HepG2 (cell line): ENCODE results near the gene TBC1D22A. TPM values are rescaled to one million over a fixed set of nuclear protein-coding genes. Genes with fewer than 3 reads are reported as not detected.
A peak's percentile ranks its signal among the peaks of the same experiment; 100 is the strongest.

Experiments used
- ATAC-seq: fragments of 200-7000 bp; cut with Tn5 transposase; 3 replicates; pipeline ENCODE4 v1.9.1; 2020; ENCODE audit warnings: mild to moderate bottlenecking, moderate library complexity
- BruUV-seq: library from RNA; stranded (reverse); fragments of 400-500 nt; replicated peaks from 2 replicates; lab custom pipeline; 2021; lab: Mats Ljungman, UMichigan
- CTCF ChIA-PET: fragments of 300-600 bp; formaldehyde crosslinking; extraction: SDS; loops from one replicate; lab custom pipeline; 2021; ENCODE audit warnings: low total read pairs, inconsistent platforms, low intra/inter-chr PET ratio; lab: Yijun Ruan, JAX
- POLR2A ChIA-PET: fragments of 350-600 bp; sonication (Branson Sonifier 250); formaldehyde crosslinking; loops from one replicate; lab custom pipeline; 2020; ENCODE audit warnings: antibody characterized with exemption, inconsistent platforms; lab: Yijun Ruan, JAX
- DNase-seq: peaks from one replicate; pipeline ENCODE4 v3.0.0-alpha.2; 2015; ENCODE audit warnings: low spot score
- FAIRE-seq: peaks from 3 replicates; lab custom pipeline; 2011; peaks lifted over from hg19 to GRCh38; lab: Jason Lieb, UNC
- H2AFZ ChIP-seq: one replicate; pipeline ENCODE4 v1.6.1; 2011; ENCODE audit warnings: low read length, inconsistent platforms
- H3K27ac ChIP-seq: fragments of 300-600 bp; 3 replicates; pipeline ENCODE4 v1.8.0; 2011; ENCODE audit warnings: mixed run types, mild to moderate bottlenecking, mixed read lengths, low read length, inconsistent platforms; ENCODE audit not compliant: insufficient read depth; ENCODE audit errors: extremely low read length
- H3K27me3 ChIP-seq, 2 experiments: fragments of 200-600 bp in 1 of 2; 2 replicates in 1 of 2; 3 replicates in 1 of 2; pipeline versions ENCODE4 v1.6.0 to v1.8.0; 2011; ENCODE audit warnings: low read length in 2 of 2, mild to moderate bottlenecking in 2 of 2, moderate library complexity in 2 of 2, inconsistent platforms in 1 of 2; ENCODE audit not compliant: insufficient read depth in 2 of 2, control insufficient read depth in 1 of 2
- H3K36me3 ChIP-seq, 2 experiments: fragments of 200-600 bp in 1 of 2; replicated peaks in 1 of 2; 2 replicates in 1 of 2; 3 replicates in 1 of 2; pipeline versions ENCODE4 v1.5.1 to v1.8.0; 2011; ENCODE audit warnings: low read length in 2 of 2, inconsistent platforms in 1 of 2; ENCODE audit not compliant: insufficient read depth in 2 of 2, control insufficient read depth in 1 of 2
- H3K4me1 ChIP-seq: 2 replicates; pipeline ENCODE4 v1.5.1; 2012; ENCODE audit warnings: low read length, inconsistent platforms; ENCODE audit not compliant: insufficient read depth
- H3K4me2 ChIP-seq: 2 replicates; pipeline ENCODE4 v1.6.0; 2011; ENCODE audit warnings: low read depth, low read length, inconsistent platforms
- H3K4me3 ChIP-seq, 3 experiments: fragments of 200-600 bp in 1 of 3; sonication (generic), shearing (Covaris generic) in 1 of 3; replicated peaks in 1 of 3; 2 replicates each; pipeline ENCODE4 v1.5.1; 2011 to 2016; ENCODE audit warnings: low read length in 3 of 3, inconsistent platforms in 2 of 3, low read depth in 2 of 3, mild to moderate bottlenecking in 2 of 3, control low read depth in 1 of 3, mixed read lengths in 1 of 3; ENCODE audit not compliant: insufficient read depth in 1 of 3
- H3K79me2 ChIP-seq: one replicate; pipeline ENCODE4 v1.6.1; 2011; ENCODE audit warnings: low read length, inconsistent platforms; ENCODE audit not compliant: insufficient read depth
- H3K9ac ChIP-seq: 2 replicates; pipeline ENCODE4 v1.6.0; 2011; ENCODE audit warnings: mild to moderate bottlenecking, low read depth, low read length, inconsistent platforms; ENCODE audit not compliant: insufficient read depth
- H3K9me3 ChIP-seq: 2 replicates; pipeline ENCODE4 v1.5.1; 2012; ENCODE audit warnings: mild to moderate bottlenecking, low read length
- H4K20me1 ChIP-seq: 2 replicates; pipeline ENCODE4 v1.6.0; 2011; ENCODE audit warnings: inconsistent platforms, mild to moderate bottlenecking, low read length, moderate library complexity; ENCODE audit not compliant: insufficient read depth
- ATF4 ChIP-seq, 2 experiments: fragments of 450-650 bp in 1 of 2; sonication (generic) in 1 of 2; formaldehyde crosslinking; IDR thresholded peaks; 2 replicates each; pipeline versions ENCODE4 v1.5.0 to v1.8.0; 2020 to 2022; ENCODE audit warnings: mild to moderate bottlenecking in 1 of 2, missing genetic modification reagents in 1 of 2
- BATF2 ChIP-seq: sonication (generic); formaldehyde crosslinking; IDR thresholded peaks from 2 replicates; pipeline ENCODE4 v1.8.0; 2022; ENCODE audit warnings: mild to moderate bottlenecking, missing genetic modification reagents, moderate library complexity
- E2F2 ChIP-seq: sonication (generic); formaldehyde crosslinking; IDR thresholded peaks from 2 replicates; pipeline ENCODE4 v1.4.0; 2020; ENCODE audit warnings: missing genetic modification reagents, borderline replicate concordance
- HDAC1 ChIP-seq: sonication (generic); formaldehyde crosslinking; IDR thresholded peaks from 2 replicates; pipeline ENCODE4 v1.5.1; 2020; ENCODE audit warnings: mild to moderate bottlenecking, missing genetic modification reagents
- HNRNPL ChIP-seq: fragments of 200-400 bp; formaldehyde crosslinking; IDR thresholded peaks from 2 replicates; pipeline ENCODE4 v1.6.1; 2017; ENCODE audit warnings: mild to moderate bottlenecking, low read depth, low read length
- LCORL ChIP-seq, 2 experiments: fragments of 450-650 bp in 1 of 2; sonication (generic) in 1 of 2; formaldehyde crosslinking in 1 of 2; IDR thresholded peaks; 2 replicates each; pipeline versions ENCODE4 v1.5.0 to v1.6.1; 2017 to 2020; ENCODE audit warnings: antibody characterized with exemption in 1 of 2, missing genetic modification reagents in 1 of 2
- MZF1 ChIP-seq: sonication (generic); formaldehyde crosslinking; IDR thresholded peaks from 2 replicates; pipeline ENCODE4 v1.8.1; 2023; ENCODE audit warnings: mild to moderate bottlenecking, missing genetic modification reagents, borderline replicate concordance
- RBAK ChIP-seq: sonication (generic); formaldehyde crosslinking; IDR thresholded peaks from 2 replicates; pipeline ENCODE4 v1.5.1; 2020; ENCODE audit warnings: mild to moderate bottlenecking, missing genetic modification reagents
- SRF ChIP-seq: IDR thresholded peaks from 2 replicates; pipeline ENCODE4 v1.6.1; 2011; ENCODE audit warnings: mild to moderate bottlenecking, low read depth, low read length, moderate library complexity
- XBP1 ChIP-seq: sonication (generic); formaldehyde crosslinking; IDR thresholded peaks from 2 replicates; pipeline ENCODE4 v1.5.0; 2020; ENCODE audit warnings: missing genetic modification reagents
- ZFP37 ChIP-seq: sonication (generic); formaldehyde crosslinking; IDR thresholded peaks from 2 replicates; pipeline ENCODE4 v1.4.0; 2020; ENCODE audit warnings: missing genetic modification reagents, borderline replicate concordance
- ZNF274 ChIP-seq: sonication (generic); formaldehyde crosslinking; IDR thresholded peaks from 2 replicates; pipeline ENCODE4 v1.5.1; 2020; ENCODE audit warnings: mild to moderate bottlenecking, missing genetic modification reagents
- ZNF354B ChIP-seq: sonication (generic); formaldehyde crosslinking; IDR thresholded peaks from 2 replicates; pipeline ENCODE4 v1.8.0; 2022; ENCODE audit warnings: mild to moderate bottlenecking, missing genetic modification reagents
- ZNF362 ChIP-seq: sonication (generic); formaldehyde crosslinking; IDR thresholded peaks from 2 replicates; pipeline ENCODE4 v1.4.0; 2020; ENCODE audit warnings: missing genetic modification reagents, mild to moderate bottlenecking, borderline replicate concordance
- ZNF530 ChIP-seq: sonication (generic); formaldehyde crosslinking; IDR thresholded peaks from 2 replicates; pipeline ENCODE4 v1.5.0; 2020; ENCODE audit warnings: low read depth, mild to moderate bottlenecking, missing genetic modification reagents
- ZNF660 ChIP-seq: sonication (generic); formaldehyde crosslinking; IDR thresholded peaks from 2 replicates; pipeline ENCODE4 v1.5.1; 2020; ENCODE audit warnings: mild to moderate bottlenecking, low read depth, missing genetic modification reagents, borderline replicate concordance
- ZNF703 ChIP-seq: sonication (generic); formaldehyde crosslinking; IDR thresholded peaks from 2 replicates; pipeline ENCODE4 v1.5.1; 2020; ENCODE audit warnings: missing genetic modification reagents, mild to moderate bottlenecking, moderate library complexity, borderline replicate concordance
- ZNF775 ChIP-seq: sonication (generic); formaldehyde crosslinking; IDR thresholded peaks from 2 replicates; pipeline ENCODE4 v1.4.0; 2020; ENCODE audit warnings: missing genetic modification reagents, mild to moderate bottlenecking, moderate library complexity, borderline replicate concordance
- ZSCAN30 ChIP-seq: sonication (generic); formaldehyde crosslinking; IDR thresholded peaks from 2 replicates; pipeline ENCODE4 v1.5.0; 2020; ENCODE audit warnings: mild to moderate bottlenecking, missing genetic modification reagents
- ZSCAN9 ChIP-seq: IDR thresholded peaks from 2 replicates; pipeline ENCODE4 v1.6.1; 2016; ENCODE audit warnings: borderline replicate concordance
- WGBS: methylation state at CpG from one replicate; pipeline ENCODE4 v1.1.6; 2017; ENCODE audit warnings: low lambda C conversion rate; 5-methylcytosine and 5-hydroxymethylcytosine counted together
- in situ Hi-C: cut with HindIII; loops from 2 replicates; pipeline ENCODE4 v1.10.0; 2017; ENCODE audit warnings: low pct_unique_long_range_greater_than_20kb; ENCODE audit not compliant: extremely low pct_ligation_motif_present
- intact Hi-C: fragments of 100-400 bp; cut with micrococcal nuclease; formaldehyde crosslinking; loops from one replicate; pipeline ENCODE4 v1.10.0; 2022; ENCODE audit not compliant: unreplicated experiment
- polyA plus RNA-seq, 8 experiments: library from polyadenylated mRNA; depleted of rRNA in 3 of 8; stranded (reverse) in 7 of 8; unstranded in 1 of 8; fragments of >200 nt; fragmentation: Illumina TruSeq in 4 of 8; extraction: Trizol in 4 of 8; gene quantifications; 2 replicates each; pipeline versions ENCODE4 v1.2.1 to v1.2.3, GENCODE V29; 2011 to 2016; ENCODE audit warnings: low read depth in 4 of 8, missing spikeins in 1 of 8, mixed read lengths in 1 of 8; ENCODE audit not compliant: insufficient read depth in 1 of 8
- total RNA-seq, 5 experiments: library from RNA; depleted of rRNA; stranded (reverse); fragments of >200 nt; fragmentation: Illumina TruSeq; extraction: Trizol; gene quantifications; 2 replicates each; pipeline ENCODE4 v1.2.3, GENCODE V29; 2016; ENCODE audit warnings: low read depth in 1 of 5

Gene TBC1D22A
- total and polyA plus RNA-seq, 2 of the 13 experiments (the other 11 are each of a cell fraction or from before 2014, with no cell fraction given) = 17.3 to 18.0 TPM

- ChIA-PET POLR2A (interaction anchor here (0.8 to 4.0 kb wide), 13 partner anchors 12 to 178 kb away, joined by 3 to 42 read pairs (median 5); partner anchors contain the start of gene TBC1D22A), CTCF (interaction anchor here (0.6 to 0.9 kb wide), 2 partner anchors 20 to 64 kb away, joined by 3 to 5 read pairs; no protein-coding TSS in a partner anchor)
- peak overlapping the region; percentile 95 for H3K4me2 ChIP-seq
- H3K9ac ChIP-seq = peak overlapping the region; percentile 87
- no TSS peak for BruUV-seq
- peaks cover 18% of the 10 kb centered on the region for H4K20me1 ChIP-seq
- H3K36me3 ChIP-seq = peaks cover 0 to 3% of the 10 kb centered on the region in 2 experiments; a peak in 1 of 5 replicates
- H3K27me3 ChIP-seq = no peaks in the 10 kb centered on the region; a peak in 1 of 5 replicates
- no peaks in the 10 kb centered on the region for H3K9me3 ChIP-seq
- in situ Hi-C loops = no loop called here
- peak overlapping the region; percentile 63 to 84 (median 79) for H3K4me3 ChIP-seq
- no peak overlapping the region for H2AFZ ChIP-seq
- WGBS = 20% methylated on average over 3 of the region's 20 CpGs
- intact Hi-C loops = loop anchor here (2.0 to 10.0 kb wide), 2 partner anchors 16 to 164 kb away; no protein-coding TSS in a partner anchor
- DNase-seq = peak; percentile 75
- H3K79me2 ChIP-seq = peaks cover 32% of the 10 kb centered on the region
- peak; percentile 74 for FAIRE-seq
- peak; percentile 0 for ATAC-seq
- peaks cover 80% of the 10 kb centered on the region for H3K4me1 ChIP-seq
- H3K27ac ChIP-seq = peak overlapping the region; percentile 87
- TF ChIP-seq ZNF660 (CRISPR knock-in tag) (no peak), SRF (no peak), BATF2 (no peak), ZNF354B (CRISPR knock-in tag) (no peak), LCORL (IDR thresholded peaks at IDR 0.05) (no peak), LCORL (CRISPR knock-in tag; IDR thresholded peaks at IDR 0.05) (peak; percentile 78), ZNF274 (CRISPR knock-in tag) (no peak; the same call in 1 of the 2 replicates), RBAK (CRISPR knock-in tag) (no peak), MZF1 (no peak), HDAC1 (0 out of 2 replicates have a peak, but pooled peaks have one; percentile 7), E2F2 (CRISPR knock-in tag) (no peak), HNRNPL (peak; percentile 98), ZSCAN9 (CRISPR knock-in tag) (no peak), XBP1 (CRISPR knock-in tag) (no peak), ZSCAN30 (CRISPR knock-in tag) (no peak), ZNF362 (no peak), ZNF530 (CRISPR knock-in tag) (no peak), ATF4 (CRISPR knock-in tag; IDR thresholded peaks at IDR 0.05) (no peak), ZNF775 (CRISPR knock-in tag) (no peak), ZNF703 (no peak), ZFP37 (no peak)
Observed at GRCh38 chr22:46739094-46739870, 23.2 kb upstream of the TBC1D22A start.
